ENCODE data around the gene DLG2. TPM values are rescaled to one million over a fixed set of nuclear protein-coding genes. Genes with fewer than 3 reads are reported as not detected.

DLG2 gene
- total and polyA plus RNA-seq, 9 of the 15 experiments (the other 6 are each of a cell fraction or from before 2014, with no cell fraction given), result 0.52 to 1.6 (median 0.95) TPM

DNA sequence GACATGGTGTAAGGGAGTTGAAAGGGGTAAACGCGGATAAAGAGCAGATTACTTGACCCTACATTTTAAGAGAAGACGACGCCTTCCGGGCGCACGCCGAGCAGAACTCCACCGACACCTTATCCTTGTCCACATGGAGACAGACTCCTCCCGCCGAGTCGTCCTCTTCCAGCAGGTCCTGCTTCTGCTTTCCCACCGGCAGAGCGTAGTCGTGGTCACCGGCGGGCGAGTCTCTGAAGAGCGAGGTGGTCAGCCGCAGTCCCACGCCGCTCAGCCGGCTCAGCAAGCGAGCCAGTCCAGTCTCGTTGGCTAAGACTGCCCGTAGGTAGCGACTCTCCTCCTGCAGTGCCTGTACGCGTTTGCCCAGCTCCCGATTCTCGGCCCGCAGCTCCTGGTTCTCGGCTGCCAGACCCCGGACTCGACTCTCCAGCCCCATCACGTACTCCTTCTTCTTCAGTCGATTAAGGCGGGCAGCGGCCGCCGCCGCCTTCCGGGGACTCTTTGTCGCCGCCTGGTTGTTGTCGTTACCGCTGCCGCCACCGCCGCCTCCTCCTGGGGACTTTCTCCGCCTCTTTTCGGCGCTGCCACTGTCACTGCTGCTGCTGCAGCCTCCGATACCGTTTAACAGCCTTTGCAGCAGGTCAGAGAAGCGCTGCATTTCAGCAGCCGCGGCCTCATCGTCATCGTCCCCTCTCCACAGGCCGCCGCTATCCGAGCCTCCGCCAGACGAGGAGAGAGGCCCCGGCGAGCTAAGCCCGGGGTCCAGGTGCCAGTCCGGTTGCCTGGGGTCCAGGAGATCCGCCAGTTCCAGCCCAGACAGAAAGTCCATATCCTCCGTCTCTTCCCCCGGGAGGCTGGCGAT, 36.8 kb upstream of the DLG2 start:
- peak overlapping the region; percentile 95 for H3K4me2 ChIP-seq (ENCODE audit: insufficient read depth, low read length)
- no peaks in the 10 kb centered on the region for H3K9me3 ChIP-seq (replicated peaks; ENCODE audit: control insufficient read depth, insufficient read depth, low read depth, low read length)
- intact Hi-C loops (cut with micrococcal nuclease), result loop anchor here (1.0 to 10.0 kb wide), 6 partner anchors 15 to 581 kb away; partner anchors contain the start of genes EED, PICALM and TMEM126B
- ChIA-PET CTCF (ENCODE audit: low intra/inter-chr PET ratio) (interaction anchor here (0.8 kb wide), 1 partner anchor 69 kb away, joined by 4 read pairs; no protein-coding TSS in a partner anchor), POLR2A (interaction anchor here (0.6 to 10.1 kb wide), 6 partner anchors 8 to 29 kb away, joined by 3 to 145 read pairs (median 4); partner anchors contain the start of gene TMEM126A)
- DNase-seq (ENCODE audit: extremely low read depth in 1 of 4, low spot score in 3 of 4), result peak; percentile 66 to 86 (median 70)
- peaks cover 41% of the 10 kb centered on the region for H3K36me3 ChIP-seq (ENCODE audit: control insufficient read depth, insufficient read depth, low read length)
- peaks cover 10 to 14% of the 10 kb centered on the region in 2 experiments; a peak in 3 of 5 replicates for H3K4me1 ChIP-seq (replicated peaks in 1 of 2; ENCODE audit: control insufficient read depth in 2 of 2, insufficient read depth in 2 of 2, low read length in 2 of 2)
- no peak for FAIRE-seq
- no TSS peak for BruUV-seq (replicated peaks)
- peak overlapping the region; percentile 94 for H3K4me3 ChIP-seq
- under 1% methylated on average over 70 of the region's 73 CpGs for whole genome bisulfite sequencing (ENCODE audit: insufficient coverage, low coverage, missing lambda C conversion rate)
- peak overlapping the region; percentile 98 for H3K9ac ChIP-seq (ENCODE audit: insufficient read depth in 1 of 2, low read depth in 2 of 2, low read length in 2 of 2)
- in situ Hi-C loops (cut with MboI), result no loop called here
- H3K79me2 ChIP-seq (ENCODE audit: control insufficient read depth, insufficient read depth, low read length), result peaks cover 59% of the 10 kb centered on the region
- no peaks in the 10 kb centered on the region for H3K9me1 ChIP-seq (ENCODE audit: control insufficient read depth, insufficient read depth, low read length)
- peak; percentile 75 for ATAC-seq
- H3K27me3 ChIP-seq (ENCODE audit: control insufficient read depth in 2 of 2, insufficient read depth in 2 of 2, low read length in 2 of 2), result no peaks in the 10 kb centered on the region
- peak overlapping the region; percentile 98 for H3K27ac ChIP-seq (ENCODE audit: extremely low read depth, low read depth, low read length)
- peaks cover 16% of the 10 kb centered on the region for H4K20me1 ChIP-seq (replicated peaks; ENCODE audit: control insufficient read depth, insufficient read depth, low read length)
- H2AFZ ChIP-seq (ENCODE audit: low read depth, low read length), result peak overlapping the region; percentile 99
- TF ChIP-seq HDAC8 (tag; IDR thresholded peaks at IDR 0.05) (no peak), NR2C2 (CRISPR knock-in tag; IDR thresholded peaks at IDR 0.05) (peak; percentile 22; the same call in 1 of the 2 replicates), NR2C2 (tag; IDR thresholded peaks at IDR 0.05) (no peak), DNMT1 (IDR thresholded peaks at IDR 0.05) (no peak), ZNF644 (tag; IDR thresholded peaks at IDR 0.05; ENCODE audit: low read depth) (peak; percentile 0; the same call in 1 of the 2 replicates), ETS2 (tag; IDR thresholded peaks at IDR 0.05; ENCODE audit: borderline replicate concordance, poor library complexity, severe bottlenecking) (no peak), BRCA1 (IDR thresholded peaks at IDR 0.05) (no peak), BRCA1 (CRISPR knock-in tag; IDR thresholded peaks at IDR 0.05) (no peak), CBX8 (IDR thresholded peaks at IDR 0.05; ENCODE audit: borderline replicate concordance, extremely low read depth, low read depth, low read length, poor library complexity, severe bottlenecking) (no peak), FOXA1 (IDR thresholded peaks at IDR 0.05; ENCODE audit: borderline replicate concordance) (no peak), YY1 (IDR thresholded peaks at IDR 0.05; ENCODE audit: borderline replicate concordance in 1 of 3, control insufficient read depth in 1 of 3, extremely low read depth in 1 of 3, insufficient read depth in 3 of 3, insufficient read length in 1 of 3, insufficient replicate concordance in 2 of 3, low read depth in 1 of 3, low read length in 2 of 3) (peak in 2 of 3 experiments; percentile 17 to 26), BHLHE40 (IDR thresholded peaks at IDR 0.05; ENCODE audit: low read length) (no peak), POLR2B (IDR thresholded peaks at IDR 0.05; ENCODE audit: low read depth, partially characterized antibody) (no peak), ILF3 (IDR thresholded peaks at IDR 0.05; ENCODE audit: borderline replicate concordance) (no peak), MTF1 (CRISPR knock-in tag; IDR thresholded peaks at IDR 0.05; ENCODE audit: borderline replicate concordance) (no peak)
- TF ChIP-seq, protein P1, sequence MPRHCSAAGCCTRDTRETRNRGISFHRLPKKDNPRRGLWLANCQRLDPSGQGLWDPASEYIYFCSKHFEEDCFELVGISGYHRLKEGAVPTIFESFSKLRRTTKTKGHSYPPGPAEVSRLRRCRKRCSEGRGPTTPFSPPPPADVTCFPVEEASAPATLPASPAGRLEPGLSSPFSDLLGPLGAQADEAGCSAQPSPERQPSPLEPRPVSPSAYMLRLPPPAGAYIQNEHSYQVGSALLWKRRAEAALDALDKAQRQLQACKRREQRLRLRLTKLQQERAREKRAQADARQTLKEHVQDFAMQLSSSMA (CRISPR knock-in tag; IDR thresholded peaks at IDR 0.05), result no peak
- TF ChIP-seq, protein P2, sequence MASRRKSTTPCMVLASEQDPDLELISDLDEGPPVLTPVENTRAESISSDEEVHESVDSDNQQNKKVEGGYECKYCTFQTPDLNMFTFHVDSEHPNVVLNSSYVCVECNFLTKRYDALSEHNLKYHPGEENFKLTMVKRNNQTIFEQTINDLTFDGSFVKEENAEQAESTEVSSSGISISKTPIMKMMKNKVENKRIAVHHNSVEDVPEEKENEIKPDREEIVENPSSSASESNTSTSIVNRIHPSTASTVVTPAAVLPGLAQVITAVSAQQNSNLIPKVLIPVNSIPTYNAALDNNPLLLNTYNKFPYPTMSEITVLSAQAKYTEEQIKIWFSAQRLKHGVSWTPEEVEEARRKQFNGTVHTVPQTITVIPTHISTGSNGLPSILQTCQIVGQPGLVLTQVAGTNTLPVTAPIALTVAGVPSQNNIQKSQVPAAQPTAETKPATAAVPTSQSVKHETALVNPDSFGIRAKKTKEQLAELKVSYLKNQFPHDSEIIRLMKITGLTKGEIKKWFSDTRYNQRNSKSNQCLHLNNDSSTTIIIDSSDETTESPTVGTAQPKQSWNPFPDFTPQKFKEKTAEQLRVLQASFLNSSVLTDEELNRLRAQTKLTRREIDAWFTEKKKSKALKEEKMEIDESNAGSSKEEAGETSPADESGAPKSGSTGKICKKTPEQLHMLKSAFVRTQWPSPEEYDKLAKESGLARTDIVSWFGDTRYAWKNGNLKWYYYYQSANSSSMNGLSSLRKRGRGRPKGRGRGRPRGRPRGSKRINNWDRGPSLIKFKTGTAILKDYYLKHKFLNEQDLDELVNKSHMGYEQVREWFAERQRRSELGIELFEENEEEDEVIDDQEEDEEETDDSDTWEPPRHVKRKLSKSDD (conservative IDR thresholded peaks at IDR 0.05; ENCODE audit: low read length), result no peak

Data from K562 (cell line).